GM19099 (cell line): ENCODE results near the gene LARP1B.

Experiments
- POLR2A ChIP-seq: IDR thresholded peaks from 3 replicates; pipeline ENCODE4 v1.6.1; 2011; ENCODE audit warnings: low read depth; ENCODE audit not compliant: insufficient read length; ENCODE audit errors: extremely low read depth

LARP1B gene

GRCh38 chr4:128060699-128061565 lies at the start of gene LARP1B:
LARP1B (plus strand) TSS chr4:128061312; CDS start chr4:128074952, 13,640 bp downstream.
- TF ChIP-seq POLR2A: peak; percentile 92

GRCh38 chr4:128025319-128025718 lies 35.8 kb upstream of the LARP1B start:
- TF ChIP-seq POLR2A: no peak

- TF ChIP-seq POLR2A: no peak
These were observed 31.2 kb upstream of the LARP1B start for GRCh38 chr4:128029907-128030306.

GRCh38 chr4:128031756-128032384 lies 29.2 kb upstream of the LARP1B start:
- no peak for TF ChIP-seq POLR2A

- TF ChIP-seq POLR2A: no peak
These were observed 21.5 kb upstream of the LARP1B start for GRCh38 chr4:128039568-128039967.

GRCh38 chr4:128056396-128056795 lies 4.7 kb upstream of the LARP1B start:
- no peak for TF ChIP-seq POLR2A

GRCh38 chr4:128060121-128060698 lies 902 bp upstream of the LARP1B start:
- no peak for TF ChIP-seq POLR2A

GRCh38 chr4:128061566-128062536 lies 739 bp downstream of the LARP1B start:
- no peak for TF ChIP-seq POLR2A

- no peak for TF ChIP-seq POLR2A
These were observed 7.8 kb downstream of the LARP1B start for GRCh38 chr4:128068918-128069317.

GRCh38 chr4:128076464-128076863 lies 15.4 kb downstream of the LARP1B start:
- no peak for TF ChIP-seq POLR2A

- no peak for TF ChIP-seq POLR2A
These were observed 46.7 kb downstream of the LARP1B start for GRCh38 chr4:128107766-128108165.

- no peak for TF ChIP-seq POLR2A
These were observed 61.9 kb downstream of the LARP1B start for GRCh38 chr4:128123036-128123435.

- TF ChIP-seq POLR2A: no peak
These were observed 69.5 kb downstream of the LARP1B start for GRCh38 chr4:128130621-128131020.

- no peak for TF ChIP-seq POLR2A
These were observed 73.8 kb downstream of the LARP1B start for GRCh38 chr4:128134925-128135324.

GRCh38 chr4:128135391-128135790 lies 74.3 kb downstream of the LARP1B start:
- TF ChIP-seq POLR2A: no peak

- TF ChIP-seq POLR2A: no peak
These were observed 80.8 kb downstream of the LARP1B start for GRCh38 chr4:128141866-128142265.
